C1 segment of cervical spinal cord (tissue), 14 donors: Measurements from ENCODE around the gene ORC2.
A peak's percentile ranks its signal among the peaks of the same experiment; 100 is the strongest.
"Not testable (repeated sequence)": the region's sequence is repeated elsewhere in the genome, so short reads cannot be mapped to it uniquely, and the experiment has no call there.

ENCODE experiments used
- DNase-seq, 14 donors: peaks; one replicate each; lab custom pipeline; 2025; lab: John Stamatoyannopoulos, UW

The ORC2 gene

GRCh38 chr2:200939832-200940231 is 23.6 kb downstream of the ORC2 start:
- no peak for DNase-seq

GRCh38 chr2:200930947-200931626 is 32.4 kb downstream of the ORC2 start:
- no peak for DNase-seq

- DNase-seq, result no peak
Measured at GRCh38 chr2:200929334-200930249, 33.9 kb downstream of the ORC2 start.

GRCh38 chr2:200922439-200922838 is 41.0 kb downstream of the ORC2 start:
- DNase-seq, result no peak

- DNase-seq, result no peak
Measured at GRCh38 chr2:200913654-200914053, 49.8 kb downstream of the ORC2 start.

- DNase-seq, result no peak
Measured at GRCh38 chr2:200909958-200910357, 53.5 kb downstream of the ORC2 start.

GRCh38 chr2:200905618-200906296 is 57.7 kb downstream of the ORC2 start:
- DNase-seq, result peak in 12 of 14 donors; percentile 2 to 58 (median 28)

- DNase-seq, result peak in 8 of 14 donors; percentile 0 to 22 (median 10)
Measured at GRCh38 chr2:200901459-200902072, 61.9 kb downstream of the ORC2 start.

- no peak for DNase-seq
Measured at GRCh38 chr2:200899482-200899881, 64.0 kb downstream of the ORC2 start.

GRCh38 chr2:200888704-200889625 is 74.5 kb downstream of the ORC2 start, which contains the start of the genes NIF3L1 and PPIL3:
Gene NIF3L1, plus strand, starts transcription at chr2:200889371. Its CDS starts 2,573 bp downstream, at chr2:200891944.
Gene PPIL3, minus strand, starts transcription at chr2:200889077. Its CDS starts 1,462 bp downstream, at chr2:200887615.
- DNase-seq, result peak; percentile 67 to 96 (median 90)

- DNase-seq, result not testable (repeated sequence)
Measured at GRCh38 chr2:200881715-200882249, 81.7 kb downstream of the ORC2 start.

GRCh38 chr2:200878289-200878880 is 85.1 kb downstream of the ORC2 start:
- no peak for DNase-seq

- no peak for DNase-seq
Measured at GRCh38 chr2:200877443-200877842, 86.0 kb downstream of the ORC2 start.

- no peak for DNase-seq
Measured at GRCh38 chr2:200873560-200873959, 89.9 kb downstream of the ORC2 start.

- DNase-seq, result no peak
Measured at GRCh38 chr2:200871151-200871550, 92.3 kb downstream of the ORC2 start.

GRCh38 chr2:200869014-200869413 is 94.4 kb downstream of the ORC2 start:
- DNase-seq, result no peak

GRCh38 chr2:200864176-200865034 is 99.1 kb downstream of the ORC2 start, which contains the start of gene CLK1:
Gene CLK1, minus strand, starts transcription at chr2:200864658. Its CDS starts 2,796 bp downstream, at chr2:200861862.
- peak; percentile 80 to 97 (median 94) for DNase-seq

- DNase-seq, result peak in 4 of 14 donors; percentile 48 to 72 (median 62)
Measured at GRCh38 chr2:200863782-200864175, 99.7 kb downstream of the ORC2 start.
